Measurements from ENCODE around the gene PNKP. TPM values are rescaled to one million over a fixed set of nuclear protein-coding genes. Genes with fewer than 3 reads are reported as not detected.

PNKP gene
- total RNA-seq, 1 donor from 2014 or later: 40.3 TPM

- Histone ChIP-seq H3K36me3 (peaks cover 0 to 7% of the 10 kb centered on the region in 2 donors), H3K9me3 (no peaks in the 10 kb centered on the region), H3K27ac (no peak overlapping the region), H3K27me3 (no peaks in the 10 kb centered on the region), H3K4me1 (peaks cover 44% of the 10 kb centered on the region), H3K4me3 (no peak overlapping the region)
- intact Hi-C loops (cut with DNase I): no loop called here
- no peak for DNase-seq (ENCODE audit: extremely low spot score in 2 of 2)
- TF ChIP-seq, protein P1, sequence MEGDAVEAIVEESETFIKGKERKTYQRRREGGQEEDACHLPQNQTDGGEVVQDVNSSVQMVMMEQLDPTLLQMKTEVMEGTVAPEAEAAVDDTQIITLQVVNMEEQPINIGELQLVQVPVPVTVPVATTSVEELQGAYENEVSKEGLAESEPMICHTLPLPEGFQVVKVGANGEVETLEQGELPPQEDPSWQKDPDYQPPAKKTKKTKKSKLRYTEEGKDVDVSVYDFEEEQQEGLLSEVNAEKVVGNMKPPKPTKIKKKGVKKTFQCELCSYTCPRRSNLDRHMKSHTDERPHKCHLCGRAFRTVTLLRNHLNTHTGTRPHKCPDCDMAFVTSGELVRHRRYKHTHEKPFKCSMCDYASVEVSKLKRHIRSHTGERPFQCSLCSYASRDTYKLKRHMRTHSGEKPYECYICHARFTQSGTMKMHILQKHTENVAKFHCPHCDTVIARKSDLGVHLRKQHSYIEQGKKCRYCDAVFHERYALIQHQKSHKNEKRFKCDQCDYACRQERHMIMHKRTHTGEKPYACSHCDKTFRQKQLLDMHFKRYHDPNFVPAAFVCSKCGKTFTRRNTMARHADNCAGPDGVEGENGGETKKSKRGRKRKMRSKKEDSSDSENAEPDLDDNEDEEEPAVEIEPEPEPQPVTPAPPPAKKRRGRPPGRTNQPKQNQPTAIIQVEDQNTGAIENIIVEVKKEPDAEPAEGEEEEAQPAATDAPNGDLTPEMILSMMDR (IDR thresholded peaks at IDR 0.05): no peak
- no peak for TF ChIP-seq POLR2AphosphoS5 (IDR thresholded peaks at IDR 0.05; ENCODE audit: insufficient read depth in 1 of 2, low read depth in 1 of 2)
- TF ChIP-seq POLR2A (IDR thresholded peaks at IDR 0.05): no peak
Measured at GRCh38 chr19:49873834-49874233, 6.5 kb upstream of the PNKP start.

GRCh38 chr19:49873129-49873521 lies 5.7 kb upstream of the PNKP start:
- intact Hi-C loops (cut with DNase I): no loop called here
- Histone ChIP-seq H3K36me3 (peaks cover 0 to 7% of the 10 kb centered on the region in 2 donors), H3K27me3 (no peaks in the 10 kb centered on the region), H3K9me3 (no peaks in the 10 kb centered on the region), H3K4me1 (peaks cover 44% of the 10 kb centered on the region), H3K27ac (no peak overlapping the region), H3K4me3 (no peak overlapping the region)
- TF ChIP-seq POLR2AphosphoS5 (IDR thresholded peaks at IDR 0.05; ENCODE audit: insufficient read depth in 1 of 2, low read depth in 1 of 2): no peak
- TF ChIP-seq, protein P1 (IDR thresholded peaks at IDR 0.05): no peak
- no peak for TF ChIP-seq POLR2A (IDR thresholded peaks at IDR 0.05)
- no peak for DNase-seq (ENCODE audit: extremely low spot score in 2 of 2)

GRCh38 chr19:49872245-49873128 lies 5.1 kb upstream of the PNKP start:
- Histone ChIP-seq H3K4me3 (no peak overlapping the region), H3K36me3 (peaks cover 0 to 7% of the 10 kb centered on the region in 2 donors), H3K4me1 (peaks cover 49% of the 10 kb centered on the region), H3K27me3 (no peaks in the 10 kb centered on the region), H3K27ac (no peak overlapping the region), H3K9me3 (no peaks in the 10 kb centered on the region)
- DNase-seq (ENCODE audit: extremely low spot score in 2 of 2): no peak
- intact Hi-C loops (cut with DNase I): no loop called here
- TF ChIP-seq POLR2AphosphoS5 (IDR thresholded peaks at IDR 0.05; ENCODE audit: insufficient read depth in 1 of 2, low read depth in 1 of 2): no peak

DNA sequence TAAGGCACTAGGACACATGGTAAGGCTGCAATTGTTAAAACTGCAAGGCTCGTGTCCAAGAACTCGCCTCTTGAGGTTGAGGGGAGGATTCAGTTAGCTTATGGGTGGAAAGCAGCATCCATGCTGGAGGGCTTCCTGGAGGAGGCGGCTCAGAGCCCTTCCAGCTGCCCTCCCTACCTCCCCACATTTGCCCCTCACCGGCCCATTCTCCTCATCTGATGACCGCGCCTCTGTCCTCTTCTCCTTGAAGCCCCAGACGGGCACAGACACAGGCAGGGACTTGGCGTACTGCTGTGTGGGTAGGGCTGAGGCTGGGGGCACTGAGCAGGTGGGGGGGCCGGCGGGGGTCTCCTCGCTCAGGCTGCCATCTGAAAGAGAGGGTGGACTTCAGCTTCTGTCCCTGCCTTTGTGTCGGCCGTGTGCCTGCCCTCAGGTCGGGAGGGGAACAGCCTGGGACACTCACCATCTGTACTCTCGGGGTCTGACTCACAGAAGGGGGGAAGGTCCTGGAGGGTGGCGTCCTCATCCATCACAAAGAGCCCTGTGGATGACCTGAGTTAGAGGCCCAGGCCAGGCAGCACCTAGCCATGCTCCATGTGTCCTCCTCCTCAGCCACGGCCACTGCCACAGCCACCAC lies 4.1 kb upstream of the PNKP start:
- H3K4me3 ChIP-seq: no peak overlapping the region
- H3K27me3 ChIP-seq: no peaks in the 10 kb centered on the region
- peaks cover 0 to 7% of the 10 kb centered on the region in 2 donors for H3K36me3 ChIP-seq
- H3K9me3 ChIP-seq: no peaks in the 10 kb centered on the region
- peaks cover 54% of the 10 kb centered on the region for H3K4me1 ChIP-seq
- TF ChIP-seq POLR2AphosphoS5 (IDR thresholded peaks at IDR 0.05; ENCODE audit: insufficient read depth in 1 of 2, low read depth in 1 of 2): no peak
- no peak for DNase-seq (ENCODE audit: extremely low spot score in 2 of 2)
- no peak overlapping the region for H3K27ac ChIP-seq
- intact Hi-C loops (cut with DNase I): no loop called here

GRCh38 chr19:49870309-49870901 lies 3.0 kb upstream of the PNKP start:
- DNase-seq (ENCODE audit: extremely low spot score in 2 of 2): no peak

More at GRCh38 chr19:49870309-49870901, 3.0 kb upstream of the PNKP start:
- TF ChIP-seq, protein P1 (IDR thresholded peaks at IDR 0.05): no peak
- no peak for TF ChIP-seq POLR2A (IDR thresholded peaks at IDR 0.05)
- no peak for TF ChIP-seq POLR2AphosphoS5 (IDR thresholded peaks at IDR 0.05; ENCODE audit: insufficient read depth in 1 of 2, low read depth in 1 of 2)
- intact Hi-C loops (cut with DNase I): no loop called here
- Histone ChIP-seq H3K36me3 (peaks cover 0 to 7% of the 10 kb centered on the region in 2 donors), H3K4me3 (peak overlapping the region; percentile 58 to 65), H3K27me3 (no peaks in the 10 kb centered on the region), H3K27ac (peak overlapping the region; percentile 92), H3K4me1 (peaks cover 59% of the 10 kb centered on the region), H3K9me3 (no peaks in the 10 kb centered on the region)
